Activated CD4-positive, alpha-beta T cell treated with anti-CD3 and anti-CD28 coated beads for 4 hours (primary cell): Measurements from ENCODE around the gene SPEN.
A peak's percentile ranks its signal among the peaks of the same experiment; 100 is the strongest.
"Not testable (repeated sequence)": the region's sequence is repeated elsewhere in the genome, so short reads cannot be mapped to it uniquely, and the experiment has no call there.

Source experiments
- DNase-seq, 2 donors: peaks; one replicate each; pipeline ENCODE4 v3.0.0-alpha.2; 2020

Gene SPEN

DNA sequence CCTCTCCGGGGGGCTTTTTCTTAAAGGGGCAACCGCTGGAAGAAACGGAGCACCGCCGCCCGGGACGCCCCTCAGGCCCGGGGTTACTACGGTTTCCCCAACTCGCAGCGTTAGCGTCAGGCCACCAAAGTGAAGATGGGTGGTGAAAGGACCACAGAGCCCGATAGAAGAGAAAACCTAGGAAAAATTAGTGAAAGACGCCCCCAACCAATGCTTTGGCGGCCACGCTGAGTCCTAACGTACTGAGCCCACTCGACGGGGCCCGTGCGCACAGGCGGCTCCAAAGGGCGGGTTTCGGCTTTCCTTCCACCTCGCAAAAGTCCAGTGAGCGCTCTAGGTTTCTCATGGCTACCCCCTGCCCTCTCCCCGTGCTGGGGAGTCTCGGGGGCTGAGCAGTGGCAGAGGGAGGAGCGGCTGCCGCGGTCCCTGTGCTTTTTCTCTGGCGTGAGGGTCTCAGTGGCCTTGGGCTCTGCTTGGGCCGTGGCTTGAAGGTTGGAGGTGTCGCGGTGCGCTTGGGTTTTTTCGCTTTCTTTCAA lies 12.2 kb upstream of the SPEN start:
- DNase-seq: peak; percentile 40 to 52

DNA sequence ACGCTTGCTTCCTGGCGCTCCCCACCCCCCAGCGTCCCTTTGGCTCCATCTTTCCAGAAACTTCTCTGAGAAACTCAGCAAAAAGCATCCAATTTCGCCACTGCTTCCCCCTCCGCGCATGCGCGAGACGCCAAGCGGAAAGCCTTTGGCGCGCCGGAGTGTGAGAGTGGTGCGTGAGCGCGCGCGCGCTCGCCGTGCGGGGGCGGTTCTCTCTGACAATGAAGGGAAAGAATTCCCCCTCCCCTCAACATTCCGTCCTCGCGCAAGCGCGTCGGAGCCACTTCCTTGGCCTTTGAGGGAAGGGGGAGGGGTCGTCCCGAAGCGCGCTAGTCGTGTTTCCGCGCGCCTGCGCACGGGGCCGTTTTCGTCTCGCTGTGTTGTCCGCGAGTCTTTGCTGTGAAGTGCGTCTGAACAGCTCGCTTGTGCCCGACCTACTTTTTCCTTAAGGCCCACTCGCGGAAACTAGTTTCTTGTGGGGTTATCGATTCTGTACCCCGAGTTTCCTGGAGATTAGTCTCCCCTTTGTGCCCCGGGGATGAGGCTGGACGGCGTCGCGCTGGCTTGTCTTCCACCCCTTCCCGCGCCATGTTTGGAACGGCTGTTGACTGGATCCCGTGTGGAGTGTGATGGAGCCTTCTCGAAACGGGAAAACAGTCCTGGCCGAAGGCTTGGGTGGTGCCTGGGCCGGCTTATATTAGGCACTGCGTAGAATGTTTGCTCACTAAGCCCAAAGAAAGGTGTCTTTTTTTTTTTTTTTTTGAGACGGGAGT lies 11.6 kb upstream of the SPEN start:
- peak; percentile 99 for DNase-seq

DNA sequence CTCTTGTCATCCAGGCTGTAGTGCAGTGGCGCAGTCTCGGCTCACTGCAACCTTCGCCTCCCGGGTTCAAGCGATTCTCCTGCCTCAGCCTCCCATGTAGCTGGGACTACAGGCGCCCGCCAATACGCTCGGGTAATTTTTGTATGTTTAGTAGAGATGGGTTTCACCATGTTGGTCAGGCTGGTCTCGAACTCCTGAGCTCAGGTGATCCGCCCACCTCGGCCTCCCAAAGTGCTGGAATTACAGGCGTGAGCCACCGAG lies 11.1 kb upstream of the SPEN start:
- not testable (repeated sequence) for DNase-seq

DNA sequence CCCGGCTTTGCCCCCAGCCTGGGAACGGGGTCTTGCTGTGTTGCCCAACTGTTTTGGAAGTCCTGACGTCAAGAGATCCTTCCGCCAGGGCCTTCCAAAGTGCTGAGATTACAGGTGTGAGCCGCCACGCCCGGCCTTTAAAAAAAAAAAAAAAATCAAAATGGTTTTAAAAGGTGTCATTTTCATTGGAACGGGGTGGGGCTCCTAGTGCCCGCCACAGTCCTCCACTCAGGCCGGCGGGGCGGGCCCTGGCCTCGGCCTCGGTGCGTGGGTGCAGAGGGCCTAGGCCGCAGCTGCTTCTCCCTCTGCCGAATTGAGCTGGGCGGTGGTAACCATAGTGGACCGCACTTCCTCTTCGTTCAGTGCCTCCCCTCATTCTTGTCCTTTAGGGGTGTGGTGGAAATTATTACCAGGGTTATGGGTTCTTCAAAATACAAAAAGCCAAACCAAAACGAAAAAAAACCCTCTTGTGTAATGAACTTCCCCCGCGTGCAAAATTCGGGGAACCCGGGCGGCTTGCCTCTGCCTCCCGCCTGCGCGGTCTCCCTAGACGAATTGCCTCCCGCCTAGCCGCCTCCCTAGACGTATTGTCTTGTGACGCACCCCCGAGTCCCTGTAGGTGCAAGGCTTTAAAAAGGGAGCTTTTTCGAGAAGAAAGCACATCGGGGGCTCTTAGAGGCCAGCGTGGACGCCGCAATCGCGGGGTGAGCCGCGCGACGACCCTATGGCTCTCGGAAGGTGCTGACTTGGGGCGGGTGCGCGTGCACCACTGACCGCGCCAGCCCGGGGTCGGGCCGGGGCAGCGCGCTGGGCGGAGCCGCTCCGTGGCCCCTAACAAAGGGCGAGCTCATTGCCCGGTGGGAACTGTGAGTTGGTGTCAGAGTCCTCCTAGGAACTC lies 10.5 kb upstream of the SPEN start:
- peak; percentile 67 to 73 for DNase-seq

DNA sequence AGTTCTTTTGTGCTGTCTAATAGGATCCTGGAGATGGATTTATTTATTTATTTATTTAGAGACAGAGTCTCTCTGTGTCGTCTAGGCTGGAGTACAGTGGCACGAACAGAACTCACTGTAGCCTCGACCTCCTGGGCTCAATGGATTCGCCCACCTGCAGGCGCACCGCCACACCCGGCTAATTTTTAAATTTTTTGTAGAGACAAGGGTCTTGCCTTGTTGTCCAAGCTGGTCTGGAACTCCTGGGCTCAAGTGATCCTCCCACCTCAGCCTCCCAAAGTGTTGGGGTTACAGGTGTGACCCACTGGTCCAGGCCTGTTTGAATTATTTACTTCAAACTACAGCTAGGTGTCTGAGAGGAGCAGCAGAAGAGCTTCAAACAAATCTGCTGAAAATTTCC lies 9.6 kb upstream of the SPEN start:
- no peak for DNase-seq

DNA sequence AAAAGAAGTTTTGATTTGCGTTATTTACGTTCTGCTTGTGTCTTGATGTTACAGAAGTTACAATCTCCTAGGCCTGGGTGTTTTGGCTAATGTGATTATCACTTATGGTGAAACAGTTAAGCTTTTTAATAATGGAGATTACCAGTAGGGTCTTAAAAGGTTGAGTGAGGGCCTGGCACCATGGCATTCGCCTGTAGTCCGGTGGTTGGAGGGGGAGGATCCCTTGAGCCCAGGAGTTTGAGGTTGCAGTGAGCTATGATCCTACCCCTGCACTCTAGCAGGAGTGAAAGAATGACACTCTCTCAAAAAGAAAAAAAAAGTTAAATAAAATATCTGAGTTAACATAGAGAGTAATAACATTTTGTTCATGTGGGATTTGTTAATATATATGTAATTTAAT lies 8.8 kb upstream of the SPEN start:
- DNase-seq: no peak

DNA sequence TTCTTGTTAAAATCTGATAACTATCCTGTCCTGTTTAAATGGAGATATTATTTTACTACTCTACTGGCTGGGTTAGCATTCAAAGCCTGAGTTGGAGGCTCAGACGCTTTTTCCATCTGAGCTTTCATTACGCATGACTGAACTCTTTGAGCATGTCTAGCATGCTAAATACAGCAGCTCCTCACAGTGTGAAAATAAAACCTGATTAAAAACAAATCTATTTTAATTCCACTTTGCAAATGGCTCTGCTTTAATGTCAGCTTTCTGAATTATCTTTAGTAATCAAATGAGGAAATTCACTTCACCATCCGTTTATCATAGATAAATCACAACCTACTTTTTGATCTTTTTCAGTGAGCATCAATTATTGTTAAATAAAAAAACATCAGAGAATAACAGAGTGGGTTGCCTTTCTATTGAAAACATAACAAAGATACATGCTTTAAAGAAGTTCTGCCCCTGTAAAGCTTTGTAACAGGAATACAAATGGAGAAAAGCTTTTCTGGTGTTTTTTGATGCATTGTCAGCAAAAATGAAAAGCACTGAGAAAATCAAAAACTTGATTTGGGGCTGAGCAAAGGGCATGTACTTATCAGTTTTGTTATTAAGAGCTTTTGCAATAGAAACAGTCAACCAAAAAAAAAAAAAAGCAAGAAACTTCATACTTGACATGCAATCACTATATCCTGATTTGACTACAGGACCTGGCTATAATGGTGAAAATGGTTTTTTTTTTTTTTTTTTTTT lies 3.5 kb upstream of the SPEN start:
- no peak for DNase-seq

DNA sequence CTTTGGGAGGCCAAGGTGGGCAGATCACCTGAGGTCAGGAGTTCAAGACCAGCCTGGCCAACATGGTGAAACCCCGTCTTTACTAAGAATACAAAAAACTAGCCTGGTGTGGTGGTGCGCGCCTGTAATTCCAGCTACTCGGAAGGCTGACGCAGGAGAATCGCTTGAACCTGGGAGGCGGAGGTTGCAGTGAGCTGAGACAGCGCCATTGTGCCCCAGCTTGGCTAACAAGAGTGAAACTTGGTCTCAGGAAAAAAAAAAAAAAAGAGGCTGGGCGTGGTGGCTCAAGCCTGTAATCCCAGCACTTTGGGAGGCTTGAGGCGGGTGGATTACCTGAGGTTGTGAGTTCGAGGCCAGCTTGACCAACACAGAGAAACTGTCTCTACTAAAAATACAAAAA lies 1.5 kb upstream of the SPEN start:
- not testable (repeated sequence) for DNase-seq

DNA sequence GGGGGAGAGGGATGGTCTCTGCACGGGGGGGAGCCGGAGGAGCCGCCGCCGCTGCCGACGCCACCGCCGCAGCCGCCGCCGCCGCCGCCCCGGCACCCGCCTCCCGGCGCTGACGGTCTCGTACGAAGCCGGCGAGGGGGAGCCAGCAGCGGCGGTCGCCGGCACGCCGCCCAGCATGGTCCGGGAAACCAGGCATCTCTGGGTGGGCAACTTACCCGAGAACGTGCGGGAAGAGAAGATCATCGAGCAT lies 311 bp downstream of the SPEN start:
- no peak for DNase-seq

DNA sequence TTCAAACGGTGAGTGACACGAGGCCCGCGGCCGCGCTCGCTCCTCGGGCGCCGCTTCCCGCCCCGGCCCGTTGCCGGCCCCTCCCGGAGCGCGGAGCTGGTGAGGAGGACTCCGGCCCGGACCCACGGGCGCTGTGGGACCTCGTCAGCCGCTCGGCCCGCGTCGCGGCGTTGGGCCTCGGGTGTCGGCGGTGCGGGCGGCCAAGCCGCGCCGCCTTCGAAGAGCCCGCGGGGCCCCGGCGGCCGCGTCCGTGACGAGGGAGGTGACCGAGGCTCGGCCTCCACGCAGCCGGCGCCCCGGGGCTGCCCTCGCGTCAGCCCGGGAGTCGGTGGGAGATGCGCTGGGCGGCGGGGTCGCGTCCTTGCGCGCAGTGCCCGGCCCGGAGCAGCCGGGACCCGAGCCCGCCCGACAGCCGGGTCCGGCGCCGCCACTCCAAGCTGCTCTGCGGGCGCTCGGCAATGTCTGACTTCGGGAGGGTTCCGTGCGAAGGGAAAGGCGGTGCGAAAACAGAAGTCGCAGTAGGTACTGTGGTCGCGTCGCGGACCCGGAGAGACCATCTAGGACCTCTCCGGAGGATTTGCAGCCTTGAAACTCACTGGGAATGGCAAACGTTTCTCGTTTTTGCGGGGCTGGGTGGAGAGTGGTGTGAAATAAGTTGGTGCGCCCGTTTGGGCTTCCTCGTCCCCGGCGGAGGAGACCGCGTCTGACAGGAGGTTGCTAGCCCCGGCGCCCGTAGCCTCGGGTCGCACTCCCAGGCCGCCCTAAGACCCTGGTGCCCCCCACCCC lies 829 bp downstream of the SPEN start:
- DNase-seq: peak; percentile 36 to 48

DNA sequence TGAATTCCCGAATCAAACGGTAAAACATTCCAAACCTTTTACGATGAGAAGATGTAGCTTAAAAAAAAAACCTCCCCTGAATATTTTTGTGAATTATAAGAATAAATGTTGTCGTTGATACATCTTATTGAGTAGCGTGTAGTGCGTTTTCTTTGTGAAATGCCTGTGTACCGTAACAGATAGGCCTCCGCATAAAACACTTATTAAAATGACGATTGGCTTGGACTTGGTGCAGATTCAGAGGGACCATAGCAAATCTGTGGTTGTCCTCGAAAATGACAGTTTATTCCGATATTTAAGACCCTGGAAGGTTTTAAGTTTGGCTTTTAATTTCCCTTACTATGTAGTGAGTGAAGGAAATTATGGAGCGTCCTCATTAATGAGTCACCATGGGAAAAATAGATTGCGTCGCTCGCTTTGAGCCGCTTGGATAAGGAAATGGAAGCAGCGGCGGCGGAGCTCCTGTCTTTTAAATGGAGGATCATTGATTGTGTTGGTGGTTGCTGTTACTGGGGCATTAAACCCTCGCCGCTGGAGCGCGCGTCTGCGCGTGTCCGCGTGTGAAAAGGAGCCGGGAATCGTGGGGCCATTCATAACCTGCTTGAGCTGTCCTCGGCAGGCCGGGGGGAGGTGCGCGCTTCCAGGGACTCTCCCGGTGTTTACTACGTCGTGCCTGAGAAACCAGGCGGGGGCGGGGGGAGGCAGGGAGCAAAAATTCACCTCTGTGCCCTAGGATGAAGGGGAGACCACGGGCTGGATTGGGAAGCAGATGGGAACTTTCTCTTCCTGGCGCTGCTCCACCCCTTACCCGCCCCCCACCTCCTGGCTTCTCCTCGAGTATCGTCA lies 1.6 kb downstream of the SPEN start:
- DNase-seq: peak; percentile 60 to 68

DNA sequence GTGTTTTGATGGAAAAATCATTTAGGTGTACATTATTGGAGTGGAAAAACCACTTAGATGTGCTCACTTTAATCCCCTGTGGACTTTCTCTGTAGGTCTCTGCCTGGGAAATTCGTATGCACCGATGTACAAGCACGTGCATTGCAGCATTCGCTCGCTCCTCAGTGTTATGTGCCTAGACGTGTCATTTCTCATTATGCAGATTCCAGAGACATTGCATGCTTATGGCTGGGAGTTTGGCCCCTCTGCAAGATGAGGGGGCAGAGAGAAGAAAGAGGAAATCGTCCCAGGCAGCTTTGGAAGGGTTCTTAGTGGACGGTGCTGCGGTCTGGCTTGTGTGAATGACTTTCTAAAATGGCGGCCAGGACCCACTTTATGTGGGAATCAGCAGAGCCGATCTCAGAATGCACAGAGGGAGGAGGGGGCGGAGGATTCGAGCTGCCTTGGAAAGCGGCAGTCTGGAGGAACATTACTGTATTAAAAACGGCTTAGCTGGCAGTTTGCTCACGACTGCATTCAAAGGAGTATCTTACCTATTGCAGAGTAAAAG lies 2.3 kb downstream of the SPEN start:
- peak; percentile 20 for DNase-seq

DNA sequence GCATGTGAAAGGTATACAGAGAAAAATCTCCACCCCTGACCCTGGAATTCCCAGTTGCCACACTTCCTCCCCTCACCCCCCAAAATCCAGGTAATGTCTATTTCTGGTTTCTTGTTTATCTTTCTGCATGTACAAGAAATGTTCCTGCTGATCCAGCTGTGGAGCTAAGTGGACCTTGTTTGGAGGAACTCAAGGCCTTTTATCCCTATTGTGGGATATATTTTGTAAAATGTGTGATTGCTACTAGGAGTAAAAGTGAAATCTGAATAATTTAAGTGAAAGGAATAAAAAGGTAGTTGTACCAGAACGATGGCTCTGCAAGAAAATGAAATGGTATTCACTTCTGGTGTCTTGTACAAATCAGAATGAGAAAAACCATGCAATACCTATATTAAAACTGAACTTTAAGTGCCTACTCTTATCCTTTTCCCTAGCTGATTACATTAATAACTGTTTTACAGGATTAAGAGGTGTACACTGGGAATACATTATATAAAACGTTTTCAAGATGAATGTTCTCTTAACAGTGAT lies 3.0 kb downstream of the SPEN start:
- no peak for DNase-seq

DNA sequence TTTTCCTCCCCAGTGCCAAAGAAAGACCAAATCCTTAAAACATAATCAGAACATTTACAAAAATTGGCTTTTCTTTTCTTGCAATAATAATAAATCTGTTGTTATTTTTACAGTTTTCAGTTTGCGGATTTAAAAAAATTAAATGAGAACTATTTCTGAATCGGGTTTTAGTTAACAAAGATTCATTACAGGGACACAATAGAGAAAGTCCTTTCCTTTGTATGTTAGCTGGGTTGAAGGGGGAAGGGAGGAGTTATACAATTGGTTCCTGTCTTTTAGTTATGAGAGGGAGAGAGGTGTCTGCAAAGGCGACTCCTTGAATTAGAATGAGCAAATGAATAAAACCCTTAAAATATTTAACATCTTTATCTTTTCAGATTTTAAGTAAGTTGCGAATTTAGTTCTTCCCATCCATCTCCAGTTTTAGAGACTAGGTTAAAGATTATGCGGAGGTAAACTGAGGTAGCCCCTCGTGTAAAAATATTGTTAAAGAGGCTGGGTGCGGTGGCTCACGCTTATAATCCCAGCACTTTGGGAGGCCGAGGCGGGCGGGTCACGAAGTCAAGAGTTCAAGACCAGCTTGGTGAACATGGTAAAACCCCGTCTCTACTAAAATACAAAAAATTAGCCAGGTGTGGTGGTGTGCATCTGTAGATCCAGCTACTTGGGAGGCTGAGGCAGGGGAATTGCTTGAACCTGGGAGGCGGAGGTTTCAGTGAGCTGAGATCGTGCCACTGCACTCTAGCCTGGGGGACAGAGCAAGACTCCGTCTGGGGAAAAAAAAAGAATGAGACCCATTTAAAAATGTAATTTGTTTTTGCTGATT lies 3.9 kb downstream of the SPEN start:
- no peak for DNase-seq

DNA sequence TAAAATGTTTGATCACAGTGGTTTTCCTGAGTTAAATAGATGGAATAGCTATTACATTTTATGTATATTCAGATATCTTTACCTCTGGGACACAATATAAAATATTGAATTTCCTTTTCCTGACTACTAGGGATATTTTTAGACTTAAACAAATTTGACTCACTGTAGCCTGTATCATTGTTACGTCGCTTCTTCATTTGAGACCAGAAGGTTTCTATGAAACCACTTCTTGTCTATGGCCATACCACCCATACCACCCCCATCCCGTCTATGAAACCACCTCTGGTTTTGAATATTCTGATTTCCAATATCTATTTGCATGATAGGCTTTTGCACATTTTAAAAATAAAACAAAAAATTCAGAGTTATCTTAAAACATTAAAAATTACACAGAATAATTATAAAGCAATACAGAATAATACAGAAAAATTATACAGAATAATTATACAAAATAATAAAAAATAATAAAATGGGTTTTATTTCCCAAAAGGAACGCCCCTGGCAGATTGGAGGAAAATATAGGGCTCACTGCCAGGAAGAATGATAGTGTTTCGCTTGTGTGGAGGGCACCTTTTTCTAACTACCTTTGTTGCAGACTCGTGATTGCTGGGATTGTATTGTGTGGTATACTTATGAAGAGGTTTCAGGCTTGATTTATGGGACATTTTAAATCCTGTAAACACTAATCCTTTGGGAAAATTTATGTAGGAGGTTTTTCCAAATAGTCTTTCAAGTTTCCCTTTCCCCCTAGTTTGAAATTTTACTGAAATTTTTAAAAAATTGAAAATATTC lies 4.7 kb downstream of the SPEN start:
- DNase-seq: no peak

DNA sequence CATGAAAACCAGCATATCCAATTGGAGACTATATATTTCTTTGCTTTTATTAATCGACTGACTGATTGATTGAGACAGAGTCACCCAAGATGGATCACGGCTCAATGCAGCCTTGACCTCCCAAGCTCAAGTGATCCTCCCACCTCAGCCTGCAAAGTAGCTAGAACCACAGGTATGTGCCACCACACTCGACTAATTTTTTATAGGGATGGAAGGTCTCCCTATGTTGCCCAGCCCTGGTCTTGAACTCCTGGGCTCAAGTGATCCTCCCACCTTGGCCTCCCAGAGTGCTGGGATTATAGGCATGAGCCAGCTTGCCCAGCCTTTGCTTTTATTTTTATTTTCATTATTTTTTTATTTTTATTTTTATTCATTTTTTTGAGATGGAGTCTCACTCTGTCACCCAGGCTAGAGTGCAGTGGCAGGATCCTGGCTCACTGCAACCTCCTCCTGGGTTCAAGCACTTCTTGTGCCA lies 5.4 kb downstream of the SPEN start:
- DNase-seq: no peak

DNA sequence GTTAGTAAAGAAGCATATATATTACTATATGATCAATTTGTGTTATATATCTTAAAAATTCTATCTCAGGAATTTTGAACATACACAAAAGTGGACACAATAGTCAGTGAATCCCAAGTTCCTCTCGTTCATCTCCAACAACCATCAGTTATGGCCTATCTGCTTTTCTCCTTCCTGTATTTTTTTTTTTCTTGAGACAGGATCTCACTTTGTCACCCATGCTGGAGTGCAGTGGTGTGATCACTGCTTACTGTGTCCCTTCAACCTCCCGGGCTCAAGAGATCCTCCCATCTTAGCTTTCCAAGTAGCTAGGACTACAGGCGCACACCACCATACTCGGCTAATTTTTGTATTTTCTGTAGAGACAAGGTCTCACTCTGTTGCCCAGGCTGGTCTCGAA lies 9.4 kb downstream of the SPEN start:
- DNase-seq: no peak

DNA sequence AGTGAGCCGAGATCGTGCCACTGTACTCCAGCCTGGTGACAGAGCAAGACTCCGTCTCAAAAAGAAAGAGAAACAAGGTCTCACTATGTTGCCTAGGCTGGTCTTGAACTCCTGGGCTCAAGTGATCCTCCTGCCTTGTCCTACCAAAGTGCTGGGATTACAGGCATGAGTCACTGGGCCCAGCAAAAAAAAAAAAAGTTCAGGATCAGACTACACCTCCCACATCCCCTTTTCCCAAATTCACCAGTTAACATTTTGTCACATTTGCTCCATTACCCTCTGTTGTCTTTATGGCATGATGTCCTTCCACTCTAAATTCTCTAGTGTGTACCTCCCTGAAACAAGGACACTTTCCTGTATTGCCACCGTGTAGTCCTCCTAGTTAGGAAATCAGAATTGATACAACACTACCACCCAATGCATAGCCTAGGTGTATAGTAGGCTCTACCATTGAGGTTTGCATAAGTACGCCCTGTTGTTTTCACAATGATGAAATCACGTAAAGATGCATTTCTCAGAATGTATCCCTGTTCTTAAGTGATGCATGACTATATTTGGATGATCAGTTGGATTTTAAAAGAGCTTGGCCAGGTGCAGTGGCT lies 10.7 kb downstream of the SPEN start:
- DNase-seq: no peak
